ENCODE measurements around the gene CERS6.
"Not testable (repeated sequence)": the region's sequence is repeated elsewhere in the genome, so short reads cannot be mapped to it uniquely, and the experiment has no call there.

CERS6 gene

GRCh38 chr2:168455645-168456520, at the start of gene CERS6:
Gene CERS6, plus strand, starts transcription at chr2:168456272. Its CDS starts 177 bp downstream, at chr2:168456449.
- peak; percentile 86 for DNase-seq

GRCh38 chr2:168412301-168412700, 43.8 kb upstream of the CERS6 start:
- DNase-seq = not testable (repeated sequence)

DNA sequence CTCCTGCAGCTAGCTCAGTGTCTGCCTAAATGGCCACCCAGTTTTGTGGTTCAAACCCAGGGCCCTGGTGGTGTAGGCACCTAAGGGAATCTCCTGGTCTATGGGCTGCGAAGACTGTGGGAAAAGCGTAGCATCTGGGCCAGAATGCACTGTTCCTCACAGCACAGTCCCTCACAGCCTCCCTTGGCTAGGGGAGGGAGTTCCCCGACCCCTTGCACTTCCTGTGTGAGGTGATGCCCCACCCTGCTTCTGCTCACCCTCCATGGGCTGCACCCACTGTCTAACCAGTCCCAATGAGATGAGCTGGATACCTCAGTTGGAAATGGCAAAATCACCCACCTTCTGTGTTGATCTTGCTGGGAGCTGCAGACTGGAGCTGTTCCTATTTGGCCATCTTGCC, 43.0 kb upstream of the CERS6 start:
- not testable (repeated sequence) for DNase-seq

- DNase-seq = no peak
Observed at GRCh38 chr2:168416555-168416954, 39.5 kb upstream of the CERS6 start.

DNA sequence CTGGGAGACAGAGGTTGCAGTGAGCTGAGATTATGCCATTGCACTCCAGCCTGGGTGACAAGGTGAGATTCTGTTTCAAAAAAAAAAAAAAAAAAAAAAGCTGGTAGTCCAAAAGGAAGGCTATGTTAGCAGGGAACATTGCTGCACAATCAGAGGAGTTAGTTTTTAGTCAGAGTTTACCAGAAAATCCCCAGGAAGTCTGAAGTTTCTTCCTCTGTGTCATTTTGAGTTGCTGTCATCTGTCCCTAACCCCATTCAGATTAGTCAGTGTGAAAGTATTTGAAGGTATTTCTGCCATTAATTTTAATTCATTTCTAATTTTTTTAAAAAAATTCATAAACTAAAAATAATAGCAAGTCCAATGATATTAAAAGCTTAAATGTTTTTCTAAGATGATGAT, 33.5 kb upstream of the CERS6 start:
- no peak for DNase-seq

- no peak for DNase-seq
Observed at GRCh38 chr2:168424112-168424951, 31.7 kb upstream of the CERS6 start.

- DNase-seq = no peak
Observed at GRCh38 chr2:168424971-168425370, 31.1 kb upstream of the CERS6 start.

DNA sequence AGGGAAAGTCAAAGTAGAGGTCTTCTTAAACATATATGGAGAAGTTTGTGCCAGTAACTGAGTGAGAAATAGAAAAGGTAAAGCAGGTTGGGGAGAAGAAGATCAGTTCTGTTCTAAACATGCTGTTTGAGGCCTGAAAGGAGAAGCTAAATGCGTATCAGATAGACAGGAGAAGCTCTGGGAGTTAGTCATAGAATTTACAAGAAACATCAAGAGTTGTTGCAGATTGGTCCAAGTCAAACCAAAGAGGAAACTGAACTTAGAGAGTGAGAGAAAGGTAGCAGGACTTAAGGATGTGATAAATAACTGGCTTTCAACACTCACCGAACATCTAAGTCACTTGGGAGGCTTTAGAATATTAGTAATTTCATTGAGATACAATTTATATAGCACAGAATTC, 29.2 kb upstream of the CERS6 start:
- DNase-seq = no peak

- no peak for DNase-seq
Observed at GRCh38 chr2:168427451-168427850, 28.6 kb upstream of the CERS6 start.

- DNase-seq = no peak
Observed at GRCh38 chr2:168428431-168428830, 27.6 kb upstream of the CERS6 start.

GRCh38 chr2:168429988-168430387, 26.1 kb upstream of the CERS6 start:
- no peak for DNase-seq

- DNase-seq = no peak
Observed at GRCh38 chr2:168430431-168430830, 25.6 kb upstream of the CERS6 start.

- DNase-seq = no peak
Observed at GRCh38 chr2:168431301-168432024, 24.6 kb upstream of the CERS6 start.

- no peak for DNase-seq
Observed at GRCh38 chr2:168432100-168432499, 24.0 kb upstream of the CERS6 start.

DNA sequence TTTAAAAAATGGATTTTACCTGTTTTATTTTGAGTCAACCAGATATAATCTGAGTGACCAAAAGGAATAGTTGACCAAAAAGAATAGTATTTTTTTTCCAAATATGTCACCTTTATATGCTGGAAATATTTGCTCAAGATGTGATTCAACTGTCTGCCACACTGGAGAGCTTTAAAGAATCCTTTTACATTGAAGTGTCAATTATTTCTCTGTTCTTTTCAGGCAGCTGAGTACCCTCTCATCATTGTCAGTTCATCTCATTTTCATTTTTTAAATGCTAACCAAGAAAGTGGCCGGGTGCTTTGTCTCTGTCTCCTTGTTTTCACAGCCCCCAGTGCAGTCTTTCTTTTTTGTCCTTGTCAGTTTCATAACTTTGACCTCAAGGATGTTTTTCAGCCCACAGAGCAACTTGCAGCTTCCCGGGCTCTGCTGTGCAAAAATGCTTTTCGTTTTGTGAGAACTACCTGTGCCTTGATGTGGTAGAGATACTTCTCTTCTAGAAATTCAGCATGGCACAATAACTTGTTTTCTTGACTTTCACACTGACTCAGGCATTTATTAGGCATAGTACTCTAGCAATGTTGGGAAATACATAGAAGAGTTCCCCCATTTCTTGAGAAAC, 23.4 kb upstream of the CERS6 start:
- DNase-seq = no peak

DNA sequence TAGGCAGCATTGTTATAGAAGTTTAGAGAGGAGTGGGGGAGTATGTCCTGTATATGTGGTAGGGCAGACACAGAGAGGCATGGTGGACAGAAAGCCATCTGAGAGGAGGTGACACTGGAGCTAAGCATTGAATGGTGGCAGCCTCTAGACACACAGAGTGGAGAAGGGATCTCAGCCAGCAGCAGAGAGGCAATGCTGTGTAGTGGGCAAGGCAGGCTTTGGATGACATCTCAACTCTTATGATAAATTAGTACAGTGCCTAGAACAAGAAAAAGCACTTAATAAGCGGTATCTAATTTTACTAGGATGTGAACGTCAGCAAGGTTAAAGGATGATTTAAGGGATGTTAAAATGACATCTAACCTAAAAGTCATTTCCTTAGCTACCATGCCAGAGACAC, 22.5 kb upstream of the CERS6 start:
- no peak for DNase-seq

GRCh38 chr2:168434146-168434545, 21.9 kb upstream of the CERS6 start:
- no peak for DNase-seq

DNA sequence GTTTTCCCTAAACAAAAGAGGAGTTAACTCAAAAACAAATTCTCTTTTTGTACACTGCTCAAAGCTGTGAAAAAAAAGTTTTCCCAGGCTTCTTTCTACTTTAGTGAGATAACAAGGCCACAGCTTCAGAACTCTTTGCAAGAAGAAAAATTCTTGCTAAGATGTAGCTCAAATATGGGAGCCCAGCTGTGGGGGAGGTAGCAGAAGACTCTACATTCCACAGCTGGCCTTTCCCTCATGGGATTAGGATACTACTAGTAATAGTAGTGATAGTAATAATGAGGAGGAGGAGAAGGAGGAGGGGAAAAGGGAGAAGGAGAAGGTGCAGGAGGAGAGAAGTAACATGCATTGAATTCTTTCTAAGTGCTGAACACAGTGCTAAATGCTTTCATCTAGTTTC, 19.2 kb upstream of the CERS6 start:
- no peak for DNase-seq

- DNase-seq = no peak
Observed at GRCh38 chr2:168438553-168438952, 17.5 kb upstream of the CERS6 start.

DNA sequence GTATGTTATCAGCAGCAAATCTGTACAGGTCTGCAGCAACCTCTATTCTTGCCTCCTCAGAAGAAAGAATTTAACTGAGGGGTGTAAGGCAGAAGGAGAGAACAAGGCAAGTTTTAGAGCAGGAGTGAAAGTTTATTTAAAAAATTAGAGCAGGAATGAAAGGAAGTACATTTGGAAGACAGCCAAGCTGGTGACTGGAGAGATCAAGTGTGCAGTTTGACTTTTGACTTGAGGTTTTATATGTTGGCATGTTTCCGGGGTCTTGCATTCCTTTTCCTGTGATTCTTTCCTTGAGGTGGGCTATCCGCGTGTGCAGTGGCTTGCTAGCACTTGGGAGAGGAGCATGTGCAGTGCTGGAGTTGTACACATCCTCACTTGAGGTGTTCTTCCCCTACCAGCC, 16.5 kb upstream of the CERS6 start:
- no peak for DNase-seq

DNA sequence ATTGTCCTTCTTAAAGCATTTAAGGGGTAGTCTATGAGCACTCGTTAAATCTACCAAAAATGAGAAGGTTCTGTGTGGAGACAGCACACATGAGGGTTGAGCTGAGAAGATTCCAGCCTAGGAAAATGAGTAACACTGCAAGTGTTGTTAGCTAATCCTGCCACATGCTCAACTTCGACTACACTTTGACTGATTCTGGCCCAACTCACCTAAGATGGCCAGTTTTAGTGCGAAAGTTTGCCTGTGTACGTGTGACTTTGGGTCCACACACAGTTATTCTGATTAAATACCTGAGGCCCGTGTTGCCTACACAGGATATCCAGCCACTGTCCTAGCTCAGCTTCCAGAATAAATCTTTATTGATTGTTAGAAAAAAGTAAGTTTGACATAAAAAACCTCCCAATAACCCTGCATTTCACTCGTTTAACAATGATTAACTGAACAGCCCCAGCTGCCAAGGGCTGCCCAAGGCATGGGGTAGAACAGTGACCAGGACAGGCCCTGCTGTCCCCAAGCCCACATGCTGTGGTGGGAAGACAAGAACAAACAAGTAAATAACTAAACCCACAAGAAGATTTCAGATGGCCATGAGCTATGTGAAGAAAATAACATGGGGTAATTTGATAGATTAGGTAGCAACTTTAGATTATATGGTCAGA, 14.7 kb upstream of the CERS6 start:
- no peak for DNase-seq

GRCh38 chr2:168443818-168444217, 12.3 kb upstream of the CERS6 start:
- no peak for DNase-seq
